ENCODE data around the gene DAPK2. TPM values are rescaled to one million over a fixed set of nuclear protein-coding genes. Genes with fewer than 3 reads are reported as not detected.
"Not testable (repeated sequence)": the region's sequence is repeated elsewhere in the genome, so short reads cannot be mapped to it uniquely, and the experiment has no call there.

DAPK2 gene
- total RNA-seq, 1 donor from 2014 or later: 9.7 TPM

DNA sequence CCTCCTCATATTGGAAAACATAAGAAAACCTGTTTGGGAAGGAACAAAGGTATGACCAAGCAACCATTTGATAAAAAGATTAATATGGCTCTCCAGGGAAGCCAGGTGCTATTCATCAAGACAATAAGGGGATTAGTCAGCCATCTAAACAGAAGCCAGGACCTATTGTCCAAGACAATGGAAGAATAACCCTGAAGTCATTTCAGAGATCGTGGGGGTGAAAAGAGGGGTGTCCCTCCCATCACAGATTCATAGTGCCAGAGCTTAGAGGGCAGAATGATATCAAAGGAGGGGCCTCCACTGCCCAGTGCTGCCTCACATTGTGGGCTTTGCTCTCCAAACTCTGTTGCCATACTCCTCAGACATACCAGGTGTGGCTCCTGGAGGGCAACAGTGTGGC is 73.5 kb downstream of the DAPK2 start:
- no peak for DNase-seq

DNA sequence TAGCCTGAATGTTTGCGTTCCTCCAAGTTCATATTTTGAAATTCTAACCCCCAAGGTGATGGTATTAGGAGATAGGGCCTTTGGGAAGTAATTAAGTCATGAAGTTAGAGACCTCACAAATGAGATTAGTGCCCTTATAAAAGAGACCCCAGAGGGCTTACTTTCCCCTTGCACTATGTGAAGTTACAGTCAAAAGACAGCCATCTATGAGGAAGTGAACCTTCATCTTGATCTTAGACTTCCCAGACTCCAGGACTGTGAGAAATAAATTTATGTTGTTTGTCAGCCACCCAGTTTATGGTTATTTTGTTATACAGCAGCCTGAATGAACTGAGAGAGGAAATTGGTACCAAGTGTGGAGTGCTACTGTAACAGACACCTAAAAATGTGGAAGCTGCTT is 74.4 kb downstream of the DAPK2 start:
- DNase-seq: no peak

DNA sequence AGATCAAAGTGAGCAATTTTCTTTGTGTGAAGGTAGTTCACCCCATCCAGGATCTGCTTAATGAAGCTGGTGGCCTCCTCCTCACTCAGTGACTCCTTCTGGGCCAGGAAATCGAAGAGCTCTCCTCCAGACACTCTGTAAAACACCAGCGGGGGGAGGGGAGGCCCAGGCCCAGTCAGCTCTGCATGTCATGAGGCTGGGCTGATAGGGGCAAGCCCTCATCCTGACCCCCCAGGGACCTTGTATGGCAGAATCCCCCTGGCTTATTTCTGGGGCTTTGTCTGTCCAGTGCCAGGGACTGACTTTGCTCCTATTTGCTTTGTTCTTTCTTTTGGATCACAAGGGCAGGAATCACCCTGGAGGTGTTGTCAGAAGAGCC is 74.9 kb downstream of the DAPK2 start:
- no peak for DNase-seq

GRCh38 chr15:63970621-63971426 is 75.5 kb downstream of the DAPK2 start:
- no peak for DNase-seq

GRCh38 chr15:63969652-63970421 is 76.4 kb downstream of the DAPK2 start:
- DNase-seq: no peak

GRCh38 chr15:63968700-63969099 is 77.6 kb downstream of the DAPK2 start:
- no peak for DNase-seq

DNA sequence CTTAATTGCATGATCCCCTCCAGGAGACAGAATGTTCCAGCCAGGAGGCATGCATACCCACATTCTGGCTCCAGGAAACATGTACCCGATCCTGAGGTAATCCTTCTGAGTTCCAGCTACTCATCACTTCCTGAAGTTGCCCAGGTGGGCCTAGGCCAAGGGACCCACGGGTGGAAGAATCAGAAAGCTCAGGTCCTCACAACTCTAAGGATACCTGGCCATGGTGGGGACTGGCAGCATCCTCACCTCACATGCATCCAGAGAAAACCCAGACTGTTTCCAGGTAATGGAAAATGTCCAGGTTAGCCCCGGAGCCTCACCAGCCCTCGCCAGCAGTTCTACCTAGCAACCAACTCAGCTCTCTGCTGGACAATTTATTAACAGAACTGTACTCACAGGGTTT is 78.2 kb downstream of the DAPK2 start:
- no peak for DNase-seq

DNA sequence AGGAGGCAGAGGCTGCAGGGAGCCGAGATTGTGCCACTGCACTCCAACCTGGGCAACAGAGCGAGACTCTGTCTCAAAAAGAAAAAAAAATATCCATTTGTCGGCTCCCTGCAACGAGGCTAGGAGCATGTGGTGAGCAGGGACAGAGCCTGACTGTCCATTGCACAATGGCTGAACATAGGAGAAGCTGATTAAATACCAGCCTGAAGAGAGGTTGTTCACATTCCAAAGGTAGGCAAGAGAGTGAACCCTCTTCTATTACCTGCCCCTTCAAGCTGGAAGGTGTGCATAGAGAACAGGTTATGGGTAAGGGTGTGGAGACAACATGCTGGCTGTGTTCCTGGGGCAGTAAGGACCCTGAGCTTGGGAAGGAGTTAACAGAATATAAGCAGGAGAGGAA is 78.7 kb downstream of the DAPK2 start:
- DNase-seq: no peak

- not testable (repeated sequence) for DNase-seq
These were observed 83.2 kb downstream of the DAPK2 start for GRCh38 chr15:63962947-63963721.

DNA sequence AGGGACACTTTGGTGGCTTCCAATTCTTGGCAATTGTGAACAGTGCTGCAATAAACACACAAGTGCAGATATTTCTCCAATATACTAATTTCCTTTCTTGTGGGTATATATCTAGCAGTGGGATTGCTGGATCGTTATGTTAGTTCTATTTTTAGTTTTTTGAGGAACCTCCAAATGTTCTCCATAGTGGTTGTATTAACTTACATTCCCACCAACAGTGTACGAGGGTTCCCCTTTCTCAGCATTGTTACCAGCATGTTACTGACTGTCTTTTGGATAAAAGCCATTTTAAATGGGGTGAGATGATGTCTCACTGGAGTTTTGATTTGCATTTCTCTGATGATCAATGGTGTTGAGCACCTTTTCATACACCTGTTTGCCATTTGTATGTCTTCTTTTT is 92.8 kb downstream of the DAPK2 start:
- no peak for DNase-seq

GRCh38 chr15:63950911-63951481 is 95.3 kb downstream of the DAPK2 start:
- no peak for DNase-seq

GRCh38 chr15:63948971-63949370 is 97.3 kb downstream of the DAPK2 start:
- no peak for DNase-seq

GRCh38 chr15:63948436-63948835 is 97.8 kb downstream of the DAPK2 start:
- no peak for DNase-seq

DNA sequence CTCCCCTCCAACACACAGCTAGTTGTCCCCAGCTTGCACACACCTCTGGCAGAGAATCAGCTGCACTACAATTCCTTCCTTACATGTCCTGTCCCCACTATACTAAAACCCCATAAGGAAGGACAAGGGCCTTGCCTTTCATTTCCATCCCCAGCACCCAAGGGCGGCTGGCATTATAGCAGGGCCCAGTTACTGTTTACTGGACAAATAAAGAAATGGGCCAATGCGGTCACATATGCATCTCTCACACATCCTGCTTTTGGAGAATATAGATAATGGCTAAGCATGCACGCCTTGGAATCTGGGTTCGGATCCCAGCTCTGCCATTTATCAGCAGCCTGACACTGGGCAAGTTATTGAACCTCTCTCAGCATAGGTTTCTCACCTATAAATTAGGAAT is 99.1 kb downstream of the DAPK2 start:
- no peak for DNase-seq

- DNase-seq: no peak
These were observed 99.7 kb downstream of the DAPK2 start for GRCh38 chr15:63946524-63947065.

DNA sequence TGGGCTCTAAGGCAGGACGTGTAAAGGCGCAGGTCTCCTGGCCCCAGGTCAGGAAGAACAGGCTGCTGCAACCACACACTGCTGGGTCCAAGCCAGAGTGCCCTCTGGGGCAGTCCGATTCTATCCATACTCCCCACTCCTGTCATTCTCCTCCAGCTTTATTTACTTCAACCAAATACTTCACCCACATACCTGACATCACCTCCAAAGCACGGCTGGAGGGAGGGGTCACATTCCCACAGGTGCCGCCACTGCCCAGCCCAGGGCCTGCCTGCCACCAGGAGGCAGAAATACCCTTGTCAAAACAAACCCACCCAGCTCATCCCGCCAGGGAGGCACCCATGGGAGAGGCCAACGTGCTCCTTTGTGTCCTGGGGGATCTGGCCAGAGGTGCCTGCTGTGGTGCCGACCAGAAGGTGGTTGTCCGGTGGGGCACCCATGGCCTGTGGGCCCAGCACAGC is 100.4 kb downstream of the DAPK2 start:
- no peak for DNase-seq

- peak; percentile 34 for DNase-seq
These were observed 101.1 kb downstream of the DAPK2 start for GRCh38 chr15:63945007-63945788.

DNA sequence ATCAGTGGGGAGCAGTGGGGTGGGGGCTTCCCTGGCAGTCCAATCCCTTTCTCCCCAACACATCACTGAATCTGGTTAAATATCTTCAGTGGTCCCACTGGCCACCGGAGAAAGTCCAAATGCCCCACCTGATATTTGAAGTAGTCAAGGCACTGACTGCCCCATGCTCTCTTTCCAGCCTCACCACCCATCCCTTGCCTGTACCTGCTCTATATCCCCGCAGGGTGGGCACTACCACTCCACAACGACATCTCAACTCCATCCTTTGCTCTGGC is 101.7 kb downstream of the DAPK2 start:
- DNase-seq: no peak

DNA sequence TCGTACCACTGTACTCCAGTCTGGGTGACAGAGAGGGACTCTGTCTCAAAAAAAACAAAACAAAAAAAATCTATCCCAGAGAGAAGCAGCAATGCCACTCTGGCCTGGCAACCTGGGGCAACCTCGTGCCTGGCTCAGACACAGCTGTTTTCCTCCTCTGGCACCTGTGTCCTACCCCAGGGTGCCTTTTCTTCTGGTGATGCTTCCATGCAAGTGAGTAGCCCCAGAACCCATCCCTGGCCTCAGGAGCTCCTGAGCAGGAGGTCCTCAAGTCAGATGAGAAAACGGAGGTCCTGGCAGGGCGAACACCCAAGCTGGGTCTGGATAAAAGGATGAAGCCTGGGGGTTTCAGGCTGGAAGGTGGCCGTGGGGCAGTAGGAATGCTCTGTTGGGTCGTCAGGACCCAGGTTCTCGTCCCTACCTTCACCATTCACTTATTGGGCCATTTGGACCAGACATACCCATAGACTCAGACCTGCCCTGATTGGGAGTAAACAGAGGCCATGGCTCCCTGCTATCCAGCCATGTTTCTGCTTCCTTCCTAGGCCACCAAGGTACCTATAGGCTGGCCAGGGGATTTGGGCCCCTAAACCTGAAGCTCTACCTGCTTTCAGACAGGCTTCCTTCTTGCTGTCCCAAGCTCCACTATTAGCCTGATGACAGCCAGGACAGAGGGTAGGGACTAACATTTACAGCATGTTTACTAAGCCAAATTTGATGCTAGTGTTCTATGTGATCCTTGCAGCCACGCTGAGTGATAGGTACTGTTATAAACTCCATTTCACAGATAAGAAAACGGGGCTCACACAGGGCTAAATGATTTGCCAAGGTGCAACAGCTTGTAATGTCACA is 102.2 kb downstream of the DAPK2 start:
- no peak for DNase-seq

DNA sequence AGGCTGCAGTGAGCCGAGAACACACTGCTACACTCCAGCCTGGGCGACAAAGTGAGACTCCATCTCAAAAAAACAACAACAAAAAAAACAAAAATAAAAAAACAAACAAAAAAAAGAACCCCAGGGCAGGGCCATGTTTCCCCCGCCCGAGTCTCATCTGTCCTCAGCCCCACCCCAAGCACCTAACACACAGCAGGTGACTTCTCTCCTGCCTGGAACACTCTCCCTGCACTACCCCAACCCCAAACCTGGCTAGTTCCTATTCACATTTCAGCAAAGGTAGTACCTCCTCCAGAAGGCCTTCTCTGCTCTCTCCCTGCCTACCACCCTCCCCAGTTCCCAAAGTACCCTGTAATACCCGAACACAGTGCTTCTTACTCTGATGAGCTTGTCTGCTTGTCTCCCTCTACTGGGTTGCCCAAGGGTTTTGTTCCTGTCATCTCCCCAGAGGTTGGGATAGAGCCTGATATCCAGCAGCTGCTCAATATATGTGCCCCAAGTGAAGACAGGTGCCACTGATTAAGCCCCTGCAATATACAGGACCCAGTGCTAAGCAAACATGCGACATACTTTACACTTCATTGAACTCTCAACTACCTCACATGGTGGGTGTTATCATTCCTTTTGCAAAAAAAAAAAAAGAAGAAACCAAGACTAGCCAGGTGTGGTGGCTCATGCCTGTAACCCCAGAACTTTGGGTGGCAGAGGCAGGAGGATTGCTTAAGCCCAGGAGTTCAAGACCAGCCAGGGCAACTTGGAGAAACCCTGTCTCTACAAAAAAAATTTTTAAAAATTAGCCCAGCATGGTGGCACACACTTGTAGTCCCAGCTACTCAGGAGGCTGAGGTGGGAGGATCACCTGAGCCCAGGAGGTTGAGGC is 103.6 kb downstream of the DAPK2 start:
- no peak for DNase-seq
